Trophoblast cell (in vitro differentiated cells and primary cell): ENCODE results near the gene CERS1.

Experiments
- DNase-seq, 2 donors: peaks; one replicate each; pipeline ENCODE4 v3.0.0-alpha.2; 2016
- H2AFZ ChIP-seq: 2 replicates; pipeline ENCODE4 v1.6.1; 2013; ENCODE audit warnings: low read length, moderate library complexity, mild to moderate bottlenecking; ENCODE audit not compliant: insufficient read depth, poor library complexity
- H2AK5ac ChIP-seq: 2 replicates; pipeline ENCODE4 v1.6.1; 2013; ENCODE audit warnings: mild to moderate bottlenecking, low read length
- H2BK120ac ChIP-seq: 2 replicates; pipeline ENCODE4 v1.6.1; 2013; ENCODE audit warnings: low read length, mild to moderate bottlenecking, moderate library complexity; ENCODE audit not compliant: insufficient read depth, poor library complexity
- H2BK12ac ChIP-seq: 2 replicates; pipeline ENCODE4 v1.6.1; 2013; ENCODE audit warnings: mild to moderate bottlenecking, low read length, moderate library complexity
- H2BK5ac ChIP-seq: 2 replicates; pipeline ENCODE4 v1.6.1; 2013; ENCODE audit warnings: low read length, low read depth, moderate library complexity, mild to moderate bottlenecking; ENCODE audit not compliant: poor library complexity
- H3K14ac ChIP-seq: 2 replicates; pipeline ENCODE4 v1.6.1; 2013; ENCODE audit warnings: mild to moderate bottlenecking, low read length
- H3K18ac ChIP-seq: 2 replicates; pipeline ENCODE4 v1.6.1; 2013; ENCODE audit warnings: mild to moderate bottlenecking, low read length
- H3K23ac ChIP-seq: 2 replicates; pipeline ENCODE4 v1.6.1; 2013; ENCODE audit warnings: low read length
- H3K27ac ChIP-seq: 2 replicates; pipeline ENCODE4 v1.5.1; 2013; ENCODE audit warnings: low read depth, mild to moderate bottlenecking, inconsistent platforms, low read length, moderate library complexity
- H3K27me3 ChIP-seq: 2 replicates; pipeline ENCODE4 v1.6.1; 2013; ENCODE audit warnings: inconsistent platforms, mild to moderate bottlenecking, low read length, moderate library complexity; ENCODE audit not compliant: insufficient read depth
- H3K36me3 ChIP-seq, 2 experiments: 1 replicate in 1 of 2; 2 replicates in 1 of 2; pipeline ENCODE4 v1.6.1; 2013; ENCODE audit warnings: low read length in 2 of 2, mild to moderate bottlenecking in 2 of 2, moderate library complexity in 1 of 2; ENCODE audit not compliant: insufficient read depth in 2 of 2, control insufficient read depth in 1 of 2
- H3K4ac ChIP-seq: 2 replicates; pipeline ENCODE4 v1.6.1; 2013; ENCODE audit warnings: low read depth, mild to moderate bottlenecking, low read length, moderate library complexity
- H3K4me1 ChIP-seq, 2 experiments: 1 replicate in 1 of 2; 2 replicates in 1 of 2; pipeline ENCODE4 v1.6.1; 2013; ENCODE audit warnings: low read length in 2 of 2, mild to moderate bottlenecking in 2 of 2, moderate library complexity in 1 of 2; ENCODE audit not compliant: insufficient read depth in 2 of 2, control insufficient read depth in 1 of 2
- H3K4me2 ChIP-seq: 2 replicates; pipeline ENCODE4 v1.6.1; 2013; ENCODE audit warnings: inconsistent platforms, mild to moderate bottlenecking, low read length, moderate library complexity
- H3K4me3 ChIP-seq: 2 replicates; pipeline ENCODE4 v1.5.1; 2013; ENCODE audit warnings: mild to moderate bottlenecking, low read depth, low read length, inconsistent platforms
- H3K79me1 ChIP-seq: one replicate; pipeline ENCODE4 v1.6.1; 2013; ENCODE audit warnings: low read length
- H3K79me2 ChIP-seq: 2 replicates; pipeline ENCODE4 v1.6.1; 2013; ENCODE audit warnings: low read length, mild to moderate bottlenecking; ENCODE audit not compliant: control insufficient read depth, insufficient read depth, poor library complexity
- H3K9ac ChIP-seq: 2 replicates; pipeline ENCODE4 v1.6.1; 2013; ENCODE audit warnings: mild to moderate bottlenecking, low read length
- H3K9me3 ChIP-seq: 2 replicates; pipeline ENCODE4 v1.6.1; 2013; ENCODE audit warnings: low read depth, mild to moderate bottlenecking, control low read depth, inconsistent platforms, low read length; ENCODE audit not compliant: insufficient read depth
- H4K12ac ChIP-seq: 2 replicates; pipeline ENCODE4 v1.6.1; 2013; ENCODE audit warnings: low read depth, mild to moderate bottlenecking, low read length, moderate library complexity
- H4K8ac ChIP-seq: 2 replicates; pipeline ENCODE4 v1.6.1; 2013; ENCODE audit warnings: low read depth, mild to moderate bottlenecking, low read length, moderate library complexity
- H4K91ac ChIP-seq: one replicate; pipeline ENCODE4 v1.6.1; 2013; ENCODE audit warnings: low read depth, mild to moderate bottlenecking, low read length, moderate library complexity
- WGBS: extraction: QIAGEN DNeasy Blood & Tissue Kit; methylation state at CpG from one replicate; pipeline ENCODE4 v1.1.7; 2013; ENCODE audit warnings: missing lambda C conversion rate; ENCODE audit not compliant: insufficient read length, insufficient coverage; ENCODE audit errors: extremely low coverage; 5-methylcytosine and 5-hydroxymethylcytosine counted together

Gene CERS1

GRCh38 chr19:18847549-18848463 lies 48.2 kb downstream of the CERS1 start:
- peaks cover 15 to 32% of the 10 kb centered on the region in 2 experiments for H3K4me1 ChIP-seq
- WGBS: no CpG with 5 or more reads among the region's 24 CpGs
- H3K18ac ChIP-seq: peak overlapping the region; percentile 4
- no peak overlapping the region for H3K23ac ChIP-seq
- no peak overlapping the region for H3K4me3 ChIP-seq
- H2AK5ac ChIP-seq: no peak overlapping the region
- no peak overlapping the region for H4K8ac ChIP-seq
- no peak overlapping the region for H2BK12ac ChIP-seq
- H3K79me2 ChIP-seq: peaks cover 15% of the 10 kb centered on the region
- no peak overlapping the region for H4K12ac ChIP-seq
- H3K27ac ChIP-seq: no peak overlapping the region
- H3K79me1 ChIP-seq: peaks cover 6% of the 10 kb centered on the region
- H3K9me3 ChIP-seq: no peaks in the 10 kb centered on the region
- no peak overlapping the region for H3K9ac ChIP-seq
- H4K91ac ChIP-seq: no peak overlapping the region
- peaks cover 42 to 50% of the 10 kb centered on the region in 2 experiments for H3K36me3 ChIP-seq
- H3K4ac ChIP-seq: peak overlapping the region; percentile 13
- no peak overlapping the region for H2AFZ ChIP-seq
- DNase-seq: no peak
- no peaks in the 10 kb centered on the region for H3K27me3 ChIP-seq
- H2BK5ac ChIP-seq: no peak overlapping the region
- H2BK120ac ChIP-seq: no peak overlapping the region
- no peak overlapping the region for H3K4me2 ChIP-seq
- no peak overlapping the region for H3K14ac ChIP-seq

- no peak overlapping the region for H3K23ac ChIP-seq
- peak; percentile 55 to 86 for DNase-seq
- peaks cover 17% of the 10 kb centered on the region for H3K79me2 ChIP-seq
- H3K14ac ChIP-seq: no peak overlapping the region
- H3K79me1 ChIP-seq: peaks cover 6% of the 10 kb centered on the region
- H3K18ac ChIP-seq: no peak overlapping the region
- no peak overlapping the region for H2AK5ac ChIP-seq
- no peaks in the 10 kb centered on the region for H3K9me3 ChIP-seq
- no peak overlapping the region for H4K12ac ChIP-seq
- H2AFZ ChIP-seq: no peak overlapping the region
- H3K27ac ChIP-seq: no peak overlapping the region
- H4K91ac ChIP-seq: no peak overlapping the region
- peak overlapping the region; percentile 13 for H3K4ac ChIP-seq
- H4K8ac ChIP-seq: no peak overlapping the region
- H2BK12ac ChIP-seq: no peak overlapping the region
- H3K27me3 ChIP-seq: no peaks in the 10 kb centered on the region
- no peak overlapping the region for H3K4me2 ChIP-seq
- no CpG with 5 or more reads among the region's 19 CpGs for WGBS
- no peak overlapping the region for H3K4me3 ChIP-seq
- H3K36me3 ChIP-seq: peaks cover 34 to 43% of the 10 kb centered on the region in 2 experiments
- peaks cover 15 to 29% of the 10 kb centered on the region in 2 experiments for H3K4me1 ChIP-seq
- H3K9ac ChIP-seq: no peak overlapping the region
- H2BK5ac ChIP-seq: no peak overlapping the region
- H2BK120ac ChIP-seq: no peak overlapping the region
These were observed 49.0 kb downstream of the CERS1 start for GRCh38 chr19:18846862-18847548.

GRCh38 chr19:18845961-18846360 lies 50.0 kb downstream of the CERS1 start:
- Histone ChIP-seq H3K18ac (no peak overlapping the region), H4K12ac (no peak overlapping the region), H2BK5ac (no peak overlapping the region), H2AFZ (no peak overlapping the region), H2BK12ac (no peak overlapping the region), H3K4me2 (no peak overlapping the region), H4K91ac (no peak overlapping the region), H3K23ac (no peak overlapping the region), H3K4me3 (peak overlapping the region; percentile 10), H3K14ac (no peak overlapping the region), H3K79me1 (peaks cover 2% of the 10 kb centered on the region), H4K8ac (no peak overlapping the region), H2BK120ac (no peak overlapping the region), H3K36me3 (peaks cover 25 to 35% of the 10 kb centered on the region in 2 experiments), H3K9me3 (no peaks in the 10 kb centered on the region), H3K9ac (no peak overlapping the region), H3K27ac (no peak overlapping the region), H2AK5ac (no peak overlapping the region), H3K27me3 (no peaks in the 10 kb centered on the region), H3K4ac (peak overlapping the region; percentile 30), H3K79me2 (peaks cover 22% of the 10 kb centered on the region), H3K4me1 (peaks cover 15 to 22% of the 10 kb centered on the region in 2 experiments)
- WGBS: no CpG with 5 or more reads among the region's 12 CpGs
- DNase-seq: no peak

GRCh38 chr19:18844806-18845329 lies 51.1 kb downstream of the CERS1 start:
- DNase-seq: no peak
- no CpG with 5 or more reads among the region's 8 CpGs for WGBS

More at GRCh38 chr19:18844806-18845329, 51.1 kb downstream of the CERS1 start:
- H2BK120ac ChIP-seq: no peak overlapping the region
- no peaks in the 10 kb centered on the region for H3K79me1 ChIP-seq
- H2BK12ac ChIP-seq: no peak overlapping the region
- H3K4me2 ChIP-seq: no peak overlapping the region
- H3K4me3 ChIP-seq: no peak overlapping the region
- peaks cover 9 to 13% of the 10 kb centered on the region in 2 experiments for H3K4me1 ChIP-seq
- no peak overlapping the region for H2AK5ac ChIP-seq
- H3K14ac ChIP-seq: no peak overlapping the region
- H3K27me3 ChIP-seq: no peaks in the 10 kb centered on the region
- H3K4ac ChIP-seq: peak overlapping the region; percentile 2
- no peaks in the 10 kb centered on the region for H3K9me3 ChIP-seq
- H4K8ac ChIP-seq: no peak overlapping the region
- no peak overlapping the region for H3K18ac ChIP-seq
- H4K12ac ChIP-seq: no peak overlapping the region
- H3K79me2 ChIP-seq: peaks cover 29% of the 10 kb centered on the region
- no peak overlapping the region for H4K91ac ChIP-seq
- no peak overlapping the region for H3K23ac ChIP-seq
- H2BK5ac ChIP-seq: no peak overlapping the region
- H2AFZ ChIP-seq: no peak overlapping the region
- no peak overlapping the region for H3K9ac ChIP-seq
- H3K27ac ChIP-seq: no peak overlapping the region
- peaks cover 16 to 24% of the 10 kb centered on the region in 2 experiments for H3K36me3 ChIP-seq
